Measurements from ENCODE around the gene MYO18B.

MYO18B gene

GRCh38 chr22:25969901-25970300 is 227.9 kb downstream of the MYO18B start:
- TF ChIP-seq SIN3A (IDR thresholded peaks at IDR 0.05; ENCODE audit: borderline replicate concordance, insufficient read depth, low read length) (no peak), POLR2AphosphoS5 (IDR thresholded peaks at IDR 0.05; ENCODE audit: low read depth, low read length) (no peak), TAF1 (IDR thresholded peaks at IDR 0.05; ENCODE audit: borderline replicate concordance, insufficient read depth, low read length) (no peak)

GRCh38 chr22:25970374-25970911 is 228.5 kb downstream of the MYO18B start:
- TF ChIP-seq POLR2AphosphoS5 (IDR thresholded peaks at IDR 0.05; ENCODE audit: low read depth, low read length): no peak
- no peak for TF ChIP-seq FOXP2 (optimal IDR thresholded peaks at IDR 0.05; ENCODE audit: borderline replicate concordance, extremely low read depth, extremely low read length, insufficient read depth)

- TF ChIP-seq, protein P1, sequence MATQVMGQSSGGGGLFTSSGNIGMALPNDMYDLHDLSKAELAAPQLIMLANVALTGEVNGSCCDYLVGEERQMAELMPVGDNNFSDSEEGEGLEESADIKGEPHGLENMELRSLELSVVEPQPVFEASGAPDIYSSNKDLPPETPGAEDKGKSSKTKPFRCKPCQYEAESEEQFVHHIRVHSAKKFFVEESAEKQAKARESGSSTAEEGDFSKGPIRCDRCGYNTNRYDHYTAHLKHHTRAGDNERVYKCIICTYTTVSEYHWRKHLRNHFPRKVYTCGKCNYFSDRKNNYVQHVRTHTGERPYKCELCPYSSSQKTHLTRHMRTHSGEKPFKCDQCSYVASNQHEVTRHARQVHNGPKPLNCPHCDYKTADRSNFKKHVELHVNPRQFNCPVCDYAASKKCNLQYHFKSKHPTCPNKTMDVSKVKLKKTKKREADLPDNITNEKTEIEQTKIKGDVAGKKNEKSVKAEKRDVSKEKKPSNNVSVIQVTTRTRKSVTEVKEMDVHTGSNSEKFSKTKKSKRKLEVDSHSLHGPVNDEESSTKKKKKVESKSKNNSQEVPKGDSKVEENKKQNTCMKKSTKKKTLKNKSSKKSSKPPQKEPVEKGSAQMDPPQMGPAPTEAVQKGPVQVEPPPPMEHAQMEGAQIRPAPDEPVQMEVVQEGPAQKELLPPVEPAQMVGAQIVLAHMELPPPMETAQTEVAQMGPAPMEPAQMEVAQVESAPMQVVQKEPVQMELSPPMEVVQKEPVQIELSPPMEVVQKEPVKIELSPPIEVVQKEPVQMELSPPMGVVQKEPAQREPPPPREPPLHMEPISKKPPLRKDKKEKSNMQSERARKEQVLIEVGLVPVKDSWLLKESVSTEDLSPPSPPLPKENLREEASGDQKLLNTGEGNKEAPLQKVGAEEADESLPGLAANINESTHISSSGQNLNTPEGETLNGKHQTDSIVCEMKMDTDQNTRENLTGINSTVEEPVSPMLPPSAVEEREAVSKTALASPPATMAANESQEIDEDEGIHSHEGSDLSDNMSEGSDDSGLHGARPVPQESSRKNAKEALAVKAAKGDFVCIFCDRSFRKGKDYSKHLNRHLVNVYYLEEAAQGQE (IDR thresholded peaks at IDR 0.05; ENCODE audit: insufficient read depth in 1 of 2, low read depth in 2 of 2, low read length in 2 of 2): no peak
- TF ChIP-seq FOXP2 (optimal IDR thresholded peaks at IDR 0.05; ENCODE audit: borderline replicate concordance, extremely low read depth, extremely low read length, insufficient read depth) (no peak), SIN3A (IDR thresholded peaks at IDR 0.05; ENCODE audit: borderline replicate concordance, insufficient read depth, low read length) (no peak), TAF1 (IDR thresholded peaks at IDR 0.05; ENCODE audit: borderline replicate concordance, insufficient read depth, low read length) (no peak), POLR2AphosphoS5 (IDR thresholded peaks at IDR 0.05; ENCODE audit: low read depth, low read length) (no peak)
Observed at GRCh38 chr22:25970999-25971811, 229.2 kb downstream of the MYO18B start.

GRCh38 chr22:25972397-25972796 is 230.4 kb downstream of the MYO18B start:
- TF ChIP-seq SIN3A (IDR thresholded peaks at IDR 0.05; ENCODE audit: borderline replicate concordance, insufficient read depth, low read length) (no peak), TAF1 (IDR thresholded peaks at IDR 0.05; ENCODE audit: borderline replicate concordance, insufficient read depth, low read length) (no peak), FOXP2 (optimal IDR thresholded peaks at IDR 0.05; ENCODE audit: borderline replicate concordance, extremely low read depth, extremely low read length, insufficient read depth) (no peak), POLR2AphosphoS5 (IDR thresholded peaks at IDR 0.05; ENCODE audit: low read depth, low read length) (no peak)
- TF ChIP-seq, protein P1 (IDR thresholded peaks at IDR 0.05; ENCODE audit: insufficient read depth in 1 of 2, low read depth in 2 of 2, low read length in 2 of 2): no peak

GRCh38 chr22:25976356-25976755 is 234.4 kb downstream of the MYO18B start:
- TF ChIP-seq TAF1 (IDR thresholded peaks at IDR 0.05; ENCODE audit: borderline replicate concordance, insufficient read depth, low read length) (no peak), FOXP2 (optimal IDR thresholded peaks at IDR 0.05; ENCODE audit: borderline replicate concordance, extremely low read depth, extremely low read length, insufficient read depth) (no peak), POLR2AphosphoS5 (IDR thresholded peaks at IDR 0.05; ENCODE audit: low read depth, low read length) (no peak), SIN3A (IDR thresholded peaks at IDR 0.05; ENCODE audit: borderline replicate concordance, insufficient read depth, low read length) (no peak)
- TF ChIP-seq, protein P1 (IDR thresholded peaks at IDR 0.05; ENCODE audit: insufficient read depth in 1 of 2, low read depth in 2 of 2, low read length in 2 of 2): no peak

DNA sequence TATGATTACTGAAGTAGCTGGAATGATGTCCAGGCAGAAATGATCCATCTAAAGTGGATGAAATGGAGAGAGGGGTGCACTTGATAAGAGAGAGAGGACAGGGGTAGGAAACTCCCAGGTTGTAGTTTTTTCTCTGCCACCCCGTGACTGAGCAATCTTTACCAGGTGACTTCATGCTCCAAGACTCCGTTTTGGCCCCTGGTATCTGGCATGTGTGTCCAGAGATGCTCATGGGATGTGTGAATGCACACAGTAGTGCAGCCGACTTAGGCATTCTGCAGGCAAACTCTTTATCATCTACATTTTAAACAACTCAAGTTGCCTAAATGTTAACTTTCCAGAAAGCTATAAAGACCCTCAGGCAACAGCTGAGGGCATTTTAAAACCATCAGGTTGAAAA is 238.0 kb downstream of the MYO18B start:
- TF ChIP-seq TAF1 (IDR thresholded peaks at IDR 0.05; ENCODE audit: borderline replicate concordance, insufficient read depth, low read length) (no peak), POLR2AphosphoS5 (IDR thresholded peaks at IDR 0.05; ENCODE audit: low read depth, low read length) (no peak), SIN3A (IDR thresholded peaks at IDR 0.05; ENCODE audit: borderline replicate concordance, insufficient read depth, low read length) (no peak), FOXP2 (optimal IDR thresholded peaks at IDR 0.05; ENCODE audit: borderline replicate concordance, extremely low read depth, extremely low read length, insufficient read depth) (no peak)
- TF ChIP-seq, protein P1 (IDR thresholded peaks at IDR 0.05; ENCODE audit: insufficient read depth in 1 of 2, low read depth in 2 of 2, low read length in 2 of 2): no peak

Data from PFSK-1 (cell line).